ENCODE measurements around the gene TRPV4. TPM values are rescaled to one million over a fixed set of nuclear protein-coding genes. Genes with fewer than 3 reads are reported as not detected.

Gene TRPV4
- total RNA-seq, 1 donor from 2014 or later = 0.56 TPM

DNA sequence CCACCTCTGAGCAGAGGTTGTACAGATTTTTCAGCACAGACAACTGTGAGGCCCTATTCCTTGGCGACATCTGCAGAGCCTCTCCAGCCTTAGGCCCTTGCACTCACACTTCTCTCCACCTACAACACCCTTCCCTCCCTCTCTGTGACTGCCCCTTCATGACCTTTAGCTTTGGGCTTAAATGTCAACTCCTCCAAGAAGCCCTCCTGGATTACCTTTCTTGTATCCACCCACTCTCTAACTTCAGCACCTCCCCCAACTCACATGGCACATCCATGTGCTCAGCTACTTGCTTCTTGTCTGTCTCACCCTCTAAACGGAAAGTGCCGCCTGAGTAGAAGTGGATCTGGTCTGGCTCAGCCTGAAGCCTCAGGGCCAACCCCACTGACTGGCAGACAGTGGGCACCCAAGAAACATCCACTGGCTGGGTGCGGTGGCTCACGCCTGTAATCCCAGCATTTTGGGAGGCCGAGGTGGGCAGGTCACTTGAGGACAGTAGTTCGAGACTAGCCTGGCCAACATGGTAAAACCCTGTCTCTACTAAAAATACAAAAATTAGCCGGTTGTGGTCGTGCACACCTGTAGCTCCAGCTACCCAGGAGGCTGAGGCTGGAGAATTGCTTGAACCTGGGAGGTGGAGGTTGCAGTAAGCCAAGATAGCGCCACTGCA lies 22.1 kb downstream of the TRPV4 start:
- Mint-ChIP-seq H3K4me1 (peaks cover 2% of the 10 kb centered on the region), H3K9me3 (no peaks in the 10 kb centered on the region), H3K4me3 (no peak overlapping the region), H3K27ac (no peak overlapping the region), H3K36me3 (no peaks in the 10 kb centered on the region), H3K27me3 (ENCODE audit: insufficient read depth, low read depth) (peaks cover 6% of the 10 kb centered on the region)
- no peak for DNase-seq (ENCODE audit: low spot score)
- no peaks in the 10 kb centered on the region for H3K36me3 ChIP-seq
- no peak overlapping the region for H3K9ac ChIP-seq
- no peaks in the 10 kb centered on the region for H3K27me3 ChIP-seq
- no peaks in the 10 kb centered on the region for H4K20me1 ChIP-seq (ENCODE audit: low read depth)
- no peaks in the 10 kb centered on the region for H3F3A ChIP-seq (ENCODE audit: low read depth)
- no peak overlapping the region for H3K4me3 ChIP-seq
- TF ChIP-seq, protein P1, sequence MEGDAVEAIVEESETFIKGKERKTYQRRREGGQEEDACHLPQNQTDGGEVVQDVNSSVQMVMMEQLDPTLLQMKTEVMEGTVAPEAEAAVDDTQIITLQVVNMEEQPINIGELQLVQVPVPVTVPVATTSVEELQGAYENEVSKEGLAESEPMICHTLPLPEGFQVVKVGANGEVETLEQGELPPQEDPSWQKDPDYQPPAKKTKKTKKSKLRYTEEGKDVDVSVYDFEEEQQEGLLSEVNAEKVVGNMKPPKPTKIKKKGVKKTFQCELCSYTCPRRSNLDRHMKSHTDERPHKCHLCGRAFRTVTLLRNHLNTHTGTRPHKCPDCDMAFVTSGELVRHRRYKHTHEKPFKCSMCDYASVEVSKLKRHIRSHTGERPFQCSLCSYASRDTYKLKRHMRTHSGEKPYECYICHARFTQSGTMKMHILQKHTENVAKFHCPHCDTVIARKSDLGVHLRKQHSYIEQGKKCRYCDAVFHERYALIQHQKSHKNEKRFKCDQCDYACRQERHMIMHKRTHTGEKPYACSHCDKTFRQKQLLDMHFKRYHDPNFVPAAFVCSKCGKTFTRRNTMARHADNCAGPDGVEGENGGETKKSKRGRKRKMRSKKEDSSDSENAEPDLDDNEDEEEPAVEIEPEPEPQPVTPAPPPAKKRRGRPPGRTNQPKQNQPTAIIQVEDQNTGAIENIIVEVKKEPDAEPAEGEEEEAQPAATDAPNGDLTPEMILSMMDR (IDR thresholded peaks at IDR 0.05) = no peak
- no peaks in the 10 kb centered on the region for H3K9me3 ChIP-seq (ENCODE audit: low read depth)
- H3K4me1 ChIP-seq = peaks cover 5% of the 10 kb centered on the region
- no peaks in the 10 kb centered on the region for H3K79me2 ChIP-seq (ENCODE audit: low read depth)
- H3K4me2 ChIP-seq = no peak overlapping the region
- no peak overlapping the region for H3K27ac ChIP-seq
- H2AFZ ChIP-seq (replicated peaks) = no peak overlapping the region

DNA sequence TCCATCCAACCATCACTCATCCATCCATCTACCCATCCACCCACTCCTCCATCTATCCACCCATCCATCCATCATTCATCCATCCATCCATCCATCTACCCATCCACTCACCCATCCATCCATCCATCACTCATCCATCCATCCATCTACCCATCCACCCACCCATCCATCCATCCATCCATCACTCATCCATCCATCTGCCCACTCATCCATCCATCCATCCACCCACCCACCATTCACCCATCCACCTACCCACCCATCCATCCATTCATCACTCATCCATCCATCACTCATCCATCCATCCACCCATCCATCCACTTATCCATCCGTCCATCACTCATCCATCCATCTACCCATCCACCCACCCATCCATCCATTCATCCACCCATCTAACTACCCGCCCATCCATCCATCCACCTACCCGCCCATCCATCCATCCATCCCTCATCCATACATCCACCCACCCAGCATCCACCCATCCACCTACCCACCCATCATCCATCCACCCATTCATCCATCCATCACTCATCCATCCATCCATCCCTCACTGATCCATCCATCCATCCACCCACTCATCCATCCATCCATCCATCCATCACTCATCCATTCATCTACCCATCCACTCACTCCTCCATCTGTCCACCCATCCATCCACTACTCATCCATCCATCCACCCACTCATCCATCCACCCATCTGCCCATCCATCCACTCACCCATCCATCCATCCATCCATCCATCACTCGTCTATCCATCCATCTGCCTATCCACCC lies 24.1 kb downstream of the TRPV4 start:
- Mint-ChIP-seq H3K27me3 (ENCODE audit: insufficient read depth, low read depth) (peaks cover 11% of the 10 kb centered on the region), H3K4me1 (peaks cover 2% of the 10 kb centered on the region), H3K27ac (no peak overlapping the region), H3K36me3 (no peaks in the 10 kb centered on the region), H3K4me3 (no peak overlapping the region), H3K9me3 (no peaks in the 10 kb centered on the region)
- DNase-seq (ENCODE audit: low spot score) = no peak
- no peak overlapping the region for H3K9ac ChIP-seq
- H3K27me3 ChIP-seq = no peaks in the 10 kb centered on the region
- H3K27ac ChIP-seq = no peak overlapping the region
- peaks cover 5% of the 10 kb centered on the region for H3K4me1 ChIP-seq
- no peak overlapping the region for H3K4me2 ChIP-seq
- no peaks in the 10 kb centered on the region for H3K9me3 ChIP-seq (ENCODE audit: low read depth)
- no peaks in the 10 kb centered on the region for H3F3A ChIP-seq (ENCODE audit: low read depth)
- H4K20me1 ChIP-seq (ENCODE audit: low read depth) = no peaks in the 10 kb centered on the region
- no peaks in the 10 kb centered on the region for H3K36me3 ChIP-seq
- H2AFZ ChIP-seq (replicated peaks) = no peak overlapping the region
- no peaks in the 10 kb centered on the region for H3K79me2 ChIP-seq (ENCODE audit: low read depth)
- H3K4me3 ChIP-seq = no peak overlapping the region
- TF ChIP-seq, protein P1 (IDR thresholded peaks at IDR 0.05) = no peak
- no peak for TF ChIP-seq EZH2phosphoT487 (IDR thresholded peaks at IDR 0.05)
- no peak for TF ChIP-seq EZH2 (IDR thresholded peaks at IDR 0.05)

DNA sequence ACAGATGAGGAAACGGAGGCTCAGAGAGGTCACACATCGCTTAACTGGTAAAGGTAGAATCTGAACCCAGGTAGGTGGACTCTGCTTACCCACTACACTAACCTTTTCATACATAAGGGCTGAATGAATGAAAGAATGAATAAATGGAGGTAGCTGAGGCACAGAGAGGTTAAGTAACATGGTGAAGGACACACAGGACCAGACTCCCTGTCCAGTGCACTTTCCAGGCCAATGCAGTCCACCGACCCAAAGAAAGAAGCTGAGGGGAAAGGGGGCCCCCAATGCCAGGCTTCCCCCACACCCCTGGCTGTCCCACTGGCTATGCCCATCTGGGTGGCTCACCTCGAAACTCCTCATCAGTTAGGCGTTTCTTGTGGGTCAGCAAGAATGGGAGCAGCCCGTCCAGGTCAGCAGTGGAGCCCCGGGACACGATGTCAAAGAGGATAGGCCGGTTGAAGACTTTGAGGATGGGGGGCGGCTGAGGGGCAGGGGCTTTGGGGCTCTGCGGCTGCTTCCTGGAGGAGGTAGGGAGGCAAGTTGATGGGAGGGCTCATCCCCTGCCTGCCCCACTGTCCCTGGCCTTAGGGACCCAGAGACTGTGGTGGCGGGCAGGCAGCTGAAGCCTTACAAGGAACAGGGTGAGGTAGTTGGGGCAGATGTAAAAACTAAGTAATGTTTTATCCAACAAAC lies 25.1 kb downstream of the TRPV4 start:
- H3K27me3 Mint-ChIP-seq (ENCODE audit: insufficient read depth, low read depth) = peaks cover 14% of the 10 kb centered on the region
- DNase-seq (ENCODE audit: low spot score) = no peak

More for the DNA sequence above, 25.1 kb downstream of the TRPV4 start:
- TF ChIP-seq, protein P1 (IDR thresholded peaks at IDR 0.05) = no peak
- TF ChIP-seq EZH2 (IDR thresholded peaks at IDR 0.05) = no peak
- no peak for TF ChIP-seq EZH2phosphoT487 (IDR thresholded peaks at IDR 0.05)
- Mint-ChIP-seq H3K36me3 (no peaks in the 10 kb centered on the region), H3K4me3 (no peak overlapping the region), H3K9me3 (no peaks in the 10 kb centered on the region), H3K27ac (no peak overlapping the region), H3K4me1 (peaks cover 2% of the 10 kb centered on the region)
- no peaks in the 10 kb centered on the region for H3K27me3 ChIP-seq
- H3K9ac ChIP-seq = no peak overlapping the region
- no peak overlapping the region for H3K4me3 ChIP-seq
- no peaks in the 10 kb centered on the region for H4K20me1 ChIP-seq (ENCODE audit: low read depth)
- H3K36me3 ChIP-seq = no peaks in the 10 kb centered on the region
- peaks cover 5% of the 10 kb centered on the region for H3K4me1 ChIP-seq
- H3K79me2 ChIP-seq (ENCODE audit: low read depth) = no peaks in the 10 kb centered on the region
- H2AFZ ChIP-seq (replicated peaks) = no peak overlapping the region
- H3K9me3 ChIP-seq (ENCODE audit: low read depth) = no peaks in the 10 kb centered on the region
- H3K27ac ChIP-seq = no peak overlapping the region
- no peak overlapping the region for H3K4me2 ChIP-seq
- no peaks in the 10 kb centered on the region for H3F3A ChIP-seq (ENCODE audit: low read depth)

Data from neural progenitor cell (in vitro differentiated cells).